ENCODE measurements around the gene EIF3A. TPM values are rescaled to one million over a fixed set of nuclear protein-coding genes. Genes with fewer than 3 reads are reported as not detected.

Gene EIF3A
- total RNA-seq, 2 experiments from 2014 or later = 175 to 182 TPM

DNA sequence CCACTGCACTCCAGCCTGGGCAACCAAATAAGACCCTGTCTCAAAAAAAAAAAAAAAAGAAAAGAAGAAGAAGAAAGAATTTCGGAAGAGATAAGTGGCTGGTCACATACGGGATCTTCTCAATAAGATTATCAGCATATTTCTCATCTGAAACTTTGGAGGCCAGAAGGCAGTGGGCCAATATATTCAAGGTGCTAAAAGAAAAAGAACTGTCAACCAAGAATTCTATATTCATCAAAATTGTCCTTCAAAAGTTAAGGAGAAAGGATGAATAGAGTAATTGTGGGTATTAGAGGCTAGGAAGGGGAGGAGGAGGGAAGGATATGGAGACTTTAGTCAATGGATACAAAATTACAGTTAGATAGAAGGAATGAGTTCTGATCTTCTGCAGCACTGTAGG lies 95.0 kb downstream of the EIF3A start:
- POLR2A ChIA-PET = no interaction called here
- CTCF ChIA-PET = no interaction called here

Other genes with a start within 250 kb of the EIF3A start
- gene NANOS1, start 51.1 kb downstream of the EIF3A start, total RNA-seq = under 1 TPM; 0.06 to 0.10 TPM
- gene DENND10, start 23.3 kb upstream of the EIF3A start, total RNA-seq = 10 to 100 TPM; 19.9 to 22.9 TPM
- 10 to 100 TPM; 57.0 to 60.0 TPM for gene SFXN4, start 84.9 kb upstream of the EIF3A start, total RNA-seq
- 100 to 1,000 TPM; 216 to 217 TPM for gene PRDX3, start 98.0 kb upstream of the EIF3A start, total RNA-seq
- 10 to 100 TPM; 11.4 to 13.3 TPM for gene GRK5, start 126.8 kb upstream of the EIF3A start, total RNA-seq

All from activated CD8-positive, alpha-beta memory T cell treated with anti-CD3 and anti-CD28 coated beads for 36 hours (primary cell).